OCI-LY7 (cell line): ENCODE data around the gene PRCP. TPM values are rescaled to one million over a fixed set of nuclear protein-coding genes. Genes with fewer than 3 reads are reported as not detected.

ENCODE experiments used
- BruUV-seq: library from RNA; stranded (reverse); fragments of 400-500 nt; replicated peaks from 2 replicates; lab custom pipeline; 2021; lab: Mats Ljungman, UMichigan
- CTCF ChIA-PET: fragments of 300-600 bp; sonication (Branson Sonifier 250); formaldehyde crosslinking; loops from one replicate; lab custom pipeline; 2022; ENCODE audit warnings: antibody characterized with exemption; ENCODE audit not compliant: unreplicated experiment; lab: Charles Lee
- POLR2A ChIA-PET: fragments of 300-600 bp; sonication (Branson Sonifier 250); formaldehyde crosslinking; loops from one replicate; lab custom pipeline; 2022; ENCODE audit warnings: antibody characterized with exemption; lab: Charles Lee
- DNase-seq: peaks from one replicate; pipeline ENCODE4 v3.0.0-alpha.2; 2015; ENCODE audit warnings: low spot score
- H2AFZ ChIP-seq: fragments of 200-600 bp; sonication (generic), shearing (Covaris generic); 2 replicates; pipeline ENCODE4 v1.6.1; 2014; ENCODE audit warnings: mild to moderate bottlenecking, antibody characterized with exemption, low read length, moderate library complexity
- H3K27ac ChIP-seq: fragments of 200-600 bp; sonication (generic); 2 replicates; pipeline ENCODE4 v1.5.1; 2014; ENCODE audit warnings: mixed run types, low read depth, mild to moderate bottlenecking, moderate library complexity, low read length, inconsistent platforms; ENCODE audit not compliant: poor library complexity, severe bottlenecking
- H3K36me3 ChIP-seq: fragments of 200-600 bp; sonication (generic); 2 replicates; pipeline ENCODE4 v1.6.1; 2014; ENCODE audit warnings: mild to moderate bottlenecking, antibody characterized with exemption, low read length, moderate library complexity, mixed read lengths; ENCODE audit not compliant: insufficient read depth
- H3K4me1 ChIP-seq: fragments of 200-600 bp; sonication (generic); 2 replicates; pipeline ENCODE4 v1.5.1; 2014; ENCODE audit warnings: mild to moderate bottlenecking, low read length; ENCODE audit not compliant: insufficient read depth, poor library complexity, severe bottlenecking
- H3K4me2 ChIP-seq: fragments of 200-600 bp; sonication (generic); 2 replicates; pipeline ENCODE4 v1.6.1; 2014; ENCODE audit warnings: mild to moderate bottlenecking, low read length
- H3K4me3 ChIP-seq: fragments of 200-600 bp; sonication (generic); 2 replicates; pipeline ENCODE4 v1.5.1; 2014; ENCODE audit warnings: mild to moderate bottlenecking, low read depth, low read length; ENCODE audit not compliant: poor library complexity, severe bottlenecking
- H3K79me2 ChIP-seq: fragments of 200-600 bp; sonication (generic); 2 replicates; pipeline ENCODE4 v1.6.1; 2016; ENCODE audit warnings: low read depth, mild to moderate bottlenecking, low read length, moderate library complexity, mixed read lengths; ENCODE audit not compliant: insufficient read depth
- H3K9me2 ChIP-seq: fragments of 200-600 bp; sonication (generic); 2 replicates; pipeline ENCODE4 v1.6.1; 2016; ENCODE audit warnings: mild to moderate bottlenecking, low read length, mixed read lengths; ENCODE audit not compliant: insufficient read depth
- H3K9me3 ChIP-seq: fragments of 200-600 bp; sonication (generic); 2 replicates; pipeline ENCODE4 v1.6.1; 2014; ENCODE audit warnings: mild to moderate bottlenecking, mixed run types, low read length, mixed read lengths
- H4K20me1 ChIP-seq: fragments of 200-600 bp; sonication (generic); 2 replicates; pipeline ENCODE4 v1.6.1; 2014; ENCODE audit warnings: mild to moderate bottlenecking, antibody characterized with exemption, low read length, moderate library complexity, mixed read lengths; ENCODE audit not compliant: insufficient read depth
- CTCF ChIP-seq: fragments of 200-600 bp; sonication (generic); conservative IDR thresholded peaks from 2 replicates; pipeline ENCODE4 v1.5.1; 2014; ENCODE audit warnings: mild to moderate bottlenecking, antibody characterized with exemption, low read length, moderate library complexity, mixed read lengths
- EZH2phosphoT487 ChIP-seq: fragments of 200-600 bp; sonication (generic); IDR thresholded peaks from 2 replicates; pipeline ENCODE4 v1.6.1; 2018; ENCODE audit warnings: low read depth, borderline replicate concordance, mild to moderate bottlenecking, mixed run types, antibody characterized with exemption, low read length, moderate library complexity, mixed read lengths
- intact Hi-C: fragments of 100-400 bp; cut with micrococcal nuclease; formaldehyde crosslinking; loops from one replicate; pipeline ENCODE4 v1.10.0; 2022; ENCODE audit not compliant: unreplicated experiment
- total RNA-seq, 2 experiments: library from RNA; depleted of rRNA in 1 of 2; stranded (reverse); fragments of >200 nt in 1 of 2; shearing (Covaris generic) in 1 of 2; gene quantifications; 2 replicates each; pipeline ENCODE4 v1.2.3, GENCODE V29; 2014 to 2022

Gene PRCP
- total RNA-seq, 2 experiments from 2014 or later, result 6.5 to 18.3 TPM

DNA sequence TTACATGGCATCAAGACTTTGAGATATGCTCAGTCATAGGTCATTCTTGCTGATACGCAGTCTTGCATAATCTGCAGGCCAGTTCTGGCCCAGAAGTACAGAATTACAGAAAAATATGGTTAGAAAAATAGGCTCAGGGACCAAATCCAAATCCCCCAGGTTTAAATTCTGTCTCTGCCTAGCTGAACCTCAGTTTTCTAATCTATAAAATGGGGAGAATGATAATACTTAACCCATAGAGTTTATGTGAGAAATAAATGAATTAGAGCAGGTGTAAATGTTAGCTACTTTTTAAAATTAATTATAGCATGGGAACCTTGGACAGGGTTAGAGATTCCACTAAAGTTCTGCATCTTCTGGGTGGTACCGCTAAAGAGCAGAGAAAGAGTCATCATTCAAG, 114.2 kb downstream of the PRCP start:
- ChIA-PET POLR2A (interaction anchor here (0.6 to 1.2 kb wide), 3 partner anchors 13 to 393 kb away, joined by 3 read pairs; no protein-coding TSS in a partner anchor), CTCF (no interaction called here)
- H2AFZ ChIP-seq, result no peak overlapping the region
- no peaks in the 10 kb centered on the region for H3K9me2 ChIP-seq
- H3K4me3 ChIP-seq, result no peak overlapping the region
- intact Hi-C loops, result no loop called here
- no peaks in the 10 kb centered on the region for H3K9me3 ChIP-seq
- no peak overlapping the region for H3K27ac ChIP-seq
- no peaks in the 10 kb centered on the region for H3K79me2 ChIP-seq
- no peak overlapping the region for H3K4me2 ChIP-seq
- no peaks in the 10 kb centered on the region for H3K36me3 ChIP-seq
- BruUV-seq, result no TSS peak
- H4K20me1 ChIP-seq, result no peaks in the 10 kb centered on the region
- H3K4me1 ChIP-seq, result no peaks in the 10 kb centered on the region
- no peak for DNase-seq
- no peak for TF ChIP-seq CTCF
- no peak for TF ChIP-seq EZH2phosphoT487

DNA sequence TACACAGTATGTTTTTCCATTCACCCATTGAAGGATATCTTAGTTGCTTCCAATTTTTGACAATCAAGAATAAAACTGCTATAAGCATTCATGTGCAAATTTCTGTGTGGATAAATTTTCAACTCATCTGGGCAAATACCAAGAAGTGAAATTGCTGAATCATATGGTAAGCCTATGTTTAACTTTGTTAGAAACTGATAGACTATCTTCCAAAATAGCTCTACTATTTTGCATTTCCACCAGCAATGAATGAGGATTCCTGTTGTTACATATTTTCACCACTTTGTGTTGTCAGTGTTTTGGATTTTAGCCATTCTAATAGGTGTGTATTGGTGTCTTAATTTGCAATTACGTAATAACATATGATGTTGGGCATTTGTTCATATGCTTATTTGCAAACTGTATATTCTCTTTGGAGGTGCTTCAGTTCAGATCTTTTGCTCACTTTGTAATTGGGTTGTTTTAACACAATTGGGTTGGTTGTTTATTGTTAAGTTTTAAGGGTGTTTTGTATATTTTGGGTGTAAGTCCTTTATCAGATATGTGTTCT, 117.3 kb downstream of the PRCP start:
- Histone ChIP-seq H2AFZ (no peak overlapping the region), H3K36me3 (no peaks in the 10 kb centered on the region), H3K27ac (no peak overlapping the region), H3K79me2 (no peaks in the 10 kb centered on the region), H3K4me2 (no peak overlapping the region), H3K4me3 (no peak overlapping the region), H3K4me1 (no peaks in the 10 kb centered on the region), H4K20me1 (no peaks in the 10 kb centered on the region), H3K9me3 (no peaks in the 10 kb centered on the region), H3K9me2 (no peaks in the 10 kb centered on the region)
- ChIA-PET POLR2A (no interaction called here), CTCF (no interaction called here)
- TF ChIP-seq CTCF (no peak), EZH2phosphoT487 (no peak)
- no TSS peak for BruUV-seq
- intact Hi-C loops, result no loop called here
- DNase-seq, result no peak

- TF ChIP-seq CTCF (no peak), EZH2phosphoT487 (no peak)
- Histone ChIP-seq H3K9me3 (no peaks in the 10 kb centered on the region), H3K4me1 (no peaks in the 10 kb centered on the region), H3K79me2 (no peaks in the 10 kb centered on the region), H3K9me2 (no peaks in the 10 kb centered on the region), H3K4me3 (no peak overlapping the region), H3K4me2 (no peak overlapping the region), H3K27ac (no peak overlapping the region), H4K20me1 (no peaks in the 10 kb centered on the region), H3K36me3 (no peaks in the 10 kb centered on the region), H2AFZ (no peak overlapping the region)
- ChIA-PET POLR2A (interaction anchor here (0.7 to 1.1 kb wide), 4 partner anchors 11 to 373 kb away, joined by 3 read pairs; no protein-coding TSS in a partner anchor), CTCF (no interaction called here)
- no TSS peak for BruUV-seq
- no peak for DNase-seq
- intact Hi-C loops, result loop anchor here (5.0 to 10.0 kb wide), 2 partner anchors 54 to 1036 kb away; no protein-coding TSS in a partner anchor
Observed at GRCh38 chr11:82778776-82779175, 121.5 kb downstream of the PRCP start.
